MM.1S (cell line): Measurements from ENCODE around the gene HEMK1.

Source experiments
- CTCF ChIP-seq: fragments of 300-600 bp; sonication (generic); IDR thresholded peaks from 2 replicates; pipeline ENCODE4 v1.5.1; 2016; ENCODE audit warnings: antibody characterized with exemption, low read length, mixed read lengths
- EZH2 ChIP-seq: fragments of 300-600 bp; sonication (generic); optimal IDR thresholded peaks from 2 replicates; pipeline ENCODE3; 2017; ENCODE audit warnings: low read depth, mild to moderate bottlenecking, antibody characterized with exemption, low read length, mixed read lengths

GRCh38 chr3:50609071-50609762 lies 39.9 kb downstream of the HEMK1 start:
- no peak for TF ChIP-seq CTCF
- TF ChIP-seq EZH2, result no peak
